ENCODE results near the gene SNAI3. TPM values are rescaled to one million over a fixed set of nuclear protein-coding genes. Genes with fewer than 3 reads are reported as not detected.

SNAI3 gene
- total RNA-seq, 1 donor from 2014 or later: 6.1 TPM

- Histone ChIP-seq H3K36me3 (peaks cover 51% of the 10 kb centered on the region), H3K9me3 (no peaks in the 10 kb centered on the region), H3K4me1 (peaks cover 29% of the 10 kb centered on the region), H3K27me3 (ENCODE audit: low read depth) (no peaks in the 10 kb centered on the region), H3K4me3 (no peak overlapping the region), H3K27ac (peak overlapping the region; percentile 90)
- DNase-seq (peak; percentile 50), ATAC-seq (no peak)
- TF ChIP-seq CTCF (IDR thresholded peaks at IDR 0.05): no peak
- intact Hi-C loops (cut with DNase I): no loop called here
Measured at GRCh38 chr16:88651989-88652761, 34.1 kb downstream of the SNAI3 start.

- peak overlapping the region; percentile 90 for H3K27ac ChIP-seq
- H3K36me3 ChIP-seq: peaks cover 44% of the 10 kb centered on the region
Measured at GRCh38 chr16:88651276-88651988, 34.9 kb downstream of the SNAI3 start.

GRCh38 chr16:88650749-88651275 is 35.5 kb downstream of the SNAI3 start, which contains the start of gene CYBA:
Gene CYBA, minus strand, starts transcription at chr16:88651053. Its CDS starts 40 bp downstream, at chr16:88651013.
- peak; percentile 89 to 93 for ATAC-seq
- peak; percentile 90 for DNase-seq

More at GRCh38 chr16:88651276-88651988, 34.9 kb downstream of the SNAI3 start:
- ATAC-seq: peak; percentile 46 to 69
- Histone ChIP-seq H3K9me3 (no peaks in the 10 kb centered on the region), H3K27me3 (ENCODE audit: low read depth) (no peaks in the 10 kb centered on the region), H3K4me3 (peak overlapping the region; percentile 91), H3K4me1 (peaks cover 29% of the 10 kb centered on the region)
- no peak for TF ChIP-seq CTCF (IDR thresholded peaks at IDR 0.05)
- peak; percentile 74 for DNase-seq
- intact Hi-C loops (cut with DNase I): no loop called here

GRCh38 chr16:88649924-88650748 is 36.2 kb downstream of the SNAI3 start:
- ATAC-seq (peak; percentile 60 to 61), DNase-seq (peak; percentile 79)
- Histone ChIP-seq H3K9me3 (no peaks in the 10 kb centered on the region), H3K4me3 (peak overlapping the region; percentile 91), H3K4me1 (peaks cover 29% of the 10 kb centered on the region), H3K36me3 (peaks cover 31% of the 10 kb centered on the region), H3K27me3 (ENCODE audit: low read depth) (no peaks in the 10 kb centered on the region), H3K27ac (peak overlapping the region; percentile 90)
- no peak for TF ChIP-seq CTCF (IDR thresholded peaks at IDR 0.05)
- intact Hi-C loops (cut with DNase I): no loop called here

More at GRCh38 chr16:88650749-88651275, 35.5 kb downstream of the SNAI3 start, which contains the start of gene CYBA:
- intact Hi-C loops (cut with DNase I): no loop called here
- no peak for TF ChIP-seq CTCF (IDR thresholded peaks at IDR 0.05)
- no peaks in the 10 kb centered on the region for H3K27me3 ChIP-seq (ENCODE audit: low read depth)
- peak within 1 kb of the TSS; percentile 91 for H3K4me3 ChIP-seq
- H3K27ac ChIP-seq: peak within 1 kb of the TSS; percentile 90
- H3K36me3 ChIP-seq: peaks cover 37% of the 10 kb centered on the region
- no peaks in the 10 kb centered on the region for H3K9me3 ChIP-seq
- H3K4me1 ChIP-seq: peaks cover 29% of the 10 kb centered on the region
